GM21619 (cell line): ENCODE data around the gene KRTAP7-1.

ENCODE experiments used
- ATAC-seq: cut with Tn5 transposase; IDR thresholded peaks from one replicate; pipeline ENCODE4 v1.9.1; 2021; ENCODE audit not compliant: unreplicated experiment

Gene KRTAP7-1, protein sequence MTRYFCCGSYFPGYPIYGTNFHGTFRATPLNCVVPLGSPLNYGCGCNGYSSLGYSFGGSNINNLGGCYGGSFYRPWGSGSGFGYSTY

DNA sequence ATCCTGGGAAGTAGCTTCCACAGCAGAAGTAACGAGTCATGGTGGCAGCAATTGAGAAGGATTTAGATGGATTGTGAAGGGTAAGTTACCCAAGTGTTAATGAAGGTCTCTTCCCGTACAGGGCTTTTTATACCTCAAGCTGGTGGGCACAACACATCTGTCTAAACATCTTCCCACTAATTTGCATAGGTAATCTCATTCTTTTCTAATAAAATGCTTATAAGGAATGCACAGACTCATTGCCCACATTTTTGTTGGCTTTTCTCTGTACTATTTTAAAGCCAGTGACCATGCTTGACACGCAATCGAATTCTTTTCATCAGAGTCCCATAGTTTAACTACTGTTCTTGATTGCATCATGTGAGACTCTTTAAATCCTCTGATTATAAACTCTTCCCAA, at the start of gene KRTAP7-1:
Gene KRTAP7-1, minus strand, starts transcription at position 101 of the 400 bp plus-strand sequence. Its CDS starts 61 bp downstream, at position 40.
- no peak for ATAC-seq

- ATAC-seq = no peak
Observed at GRCh38 chr21:30874526-30874925, 45.0 kb upstream of the KRTAP7-1 start.

DNA sequence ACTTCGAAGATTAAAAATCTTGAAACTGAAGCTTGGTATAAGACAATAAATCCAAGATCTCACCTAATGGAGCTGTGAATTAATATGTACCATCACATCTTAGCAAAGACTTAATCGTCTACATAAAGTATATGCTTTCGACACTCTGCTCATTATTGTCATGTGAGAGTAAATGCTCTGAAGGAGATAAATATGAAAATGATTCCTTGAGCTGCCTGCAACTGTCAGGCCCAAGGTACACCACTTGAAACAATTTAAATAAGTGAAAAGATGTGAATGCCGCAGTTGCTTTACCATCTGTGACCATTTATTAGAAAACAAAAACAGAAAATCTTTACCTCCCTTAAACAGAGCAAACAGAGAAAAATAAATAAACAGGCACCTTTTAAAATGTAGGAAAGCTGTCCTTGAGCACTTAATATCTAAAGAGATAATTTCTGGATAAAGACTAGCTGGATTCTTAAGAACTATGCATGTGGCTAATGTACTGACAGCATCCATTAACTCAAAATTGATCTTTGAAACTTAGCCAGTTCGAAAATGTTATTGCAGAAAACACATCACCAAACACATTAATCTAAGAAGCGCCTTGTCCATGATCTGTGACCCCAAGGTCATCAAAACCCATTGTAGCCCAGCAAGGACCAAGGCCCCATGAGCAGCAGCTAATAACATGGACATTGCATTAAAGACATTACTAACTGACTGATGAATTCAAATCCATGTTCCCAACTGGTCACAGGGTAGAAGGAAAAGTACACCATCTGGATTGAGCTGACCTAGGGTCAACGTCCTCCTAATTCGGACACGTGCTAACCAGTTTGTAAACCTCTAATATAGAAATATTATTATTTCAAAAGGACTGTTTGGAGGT, 18.3 kb upstream of the KRTAP7-1 start:
- no peak for ATAC-seq

DNA sequence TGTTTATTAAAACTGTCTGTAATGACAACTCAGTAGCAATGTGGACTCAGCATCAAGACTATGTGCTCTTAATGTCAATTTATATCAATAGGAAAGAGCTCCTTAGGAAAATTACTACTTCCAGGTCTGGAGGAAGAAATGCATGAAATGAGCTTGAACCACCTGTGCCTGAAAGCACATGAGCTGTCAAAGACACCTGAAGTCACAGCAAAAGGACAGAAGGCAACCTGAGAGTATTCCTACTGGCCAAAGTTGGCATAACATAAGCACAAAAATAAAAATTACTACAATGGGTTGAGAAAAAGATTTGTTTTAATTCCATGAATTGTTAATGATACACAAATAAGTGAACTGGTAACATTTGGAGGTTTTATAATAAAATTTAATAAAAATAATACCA, 13.4 kb upstream of the KRTAP7-1 start:
- no peak for ATAC-seq

GRCh38 chr21:30839304-30839703, 9.7 kb upstream of the KRTAP7-1 start:
- no peak for ATAC-seq

DNA sequence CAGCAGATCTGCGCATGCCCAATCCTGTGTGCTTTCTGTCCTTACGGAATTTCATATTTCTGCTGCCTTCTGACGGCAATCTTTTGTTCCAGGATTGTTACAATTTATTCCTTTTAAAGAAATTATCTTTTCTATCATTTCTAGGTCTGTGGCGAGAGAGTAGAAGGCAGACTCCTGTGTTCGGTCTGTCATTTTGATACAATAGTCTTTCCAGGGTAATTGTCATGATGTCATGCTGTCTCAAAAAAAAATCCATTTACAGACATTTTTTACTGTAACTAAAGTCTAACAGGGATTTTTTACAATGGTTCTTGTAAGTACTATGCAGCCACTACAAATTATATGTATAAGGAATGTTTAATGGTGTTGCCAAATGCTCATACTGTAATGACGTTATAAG, 9.0 kb upstream of the KRTAP7-1 start:
- no peak for ATAC-seq

- no peak for ATAC-seq
Observed at GRCh38 chr21:30831194-30831765, 1.7 kb upstream of the KRTAP7-1 start.

DNA sequence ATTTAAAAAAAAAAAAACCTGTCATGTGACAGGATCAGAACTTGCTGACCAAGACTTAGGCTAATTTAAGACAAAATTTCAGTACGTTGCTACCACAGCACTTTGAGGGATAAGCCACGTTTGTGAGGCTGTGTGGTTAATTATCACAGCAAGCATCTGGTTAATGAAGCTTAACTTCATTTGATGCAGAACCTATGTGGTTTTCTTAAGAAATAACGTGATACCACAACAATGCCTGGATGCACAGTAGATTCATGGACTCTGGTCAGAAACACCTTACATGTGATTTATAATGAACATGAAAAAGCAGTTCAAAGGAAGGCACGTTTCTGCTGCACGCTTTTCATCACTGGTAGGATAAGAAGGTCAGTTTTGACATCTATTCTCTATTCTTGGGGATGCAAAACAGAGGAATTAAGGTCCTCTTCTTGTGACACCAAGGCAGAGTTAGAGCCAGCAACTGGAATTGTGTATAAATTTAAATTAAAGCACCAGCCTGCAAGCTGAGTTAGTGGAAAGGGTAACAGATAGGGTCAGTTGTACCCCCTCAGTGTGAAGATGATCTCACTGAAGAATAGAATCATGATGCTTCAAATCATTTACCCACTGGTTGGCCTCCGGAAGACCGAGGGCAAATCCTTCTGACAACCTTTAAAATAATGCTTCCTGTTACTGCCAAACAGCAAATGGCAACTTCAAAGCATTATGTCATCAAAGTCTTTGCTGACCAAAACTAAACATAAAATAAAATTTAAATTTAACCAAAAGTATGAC, 10.5 kb downstream of the KRTAP7-1 start:
- no peak for ATAC-seq

DNA sequence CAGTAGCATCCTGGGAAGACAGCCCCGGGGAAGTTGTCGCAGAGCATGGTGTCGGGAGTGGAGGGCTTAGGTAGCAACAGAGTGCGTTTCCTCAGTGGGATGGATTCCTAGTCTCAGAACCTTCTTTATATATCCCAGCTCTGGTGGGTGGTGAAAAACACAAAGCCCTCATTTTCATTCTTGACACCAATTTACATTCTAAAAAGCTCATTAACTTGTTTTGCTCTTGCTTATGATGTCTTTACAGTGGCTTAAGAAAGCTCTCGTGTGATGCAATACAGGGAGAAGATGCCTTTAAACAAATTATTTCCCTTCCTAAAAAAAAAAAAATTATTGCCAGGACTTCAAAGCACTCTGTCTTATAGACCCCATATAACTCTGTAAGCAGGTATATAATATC, 16.4 kb downstream of the KRTAP7-1 start, which contains the start of gene KRTAP8-1:
Gene KRTAP8-1, minus strand, starts transcription at position 101 of the 400 bp plus-strand sequence. Its CDS starts 54 bp downstream, at position 47.
- ATAC-seq = no peak

- ATAC-seq = no peak
Observed at GRCh38 chr21:30800605-30801004, 29.0 kb downstream of the KRTAP7-1 start.

DNA sequence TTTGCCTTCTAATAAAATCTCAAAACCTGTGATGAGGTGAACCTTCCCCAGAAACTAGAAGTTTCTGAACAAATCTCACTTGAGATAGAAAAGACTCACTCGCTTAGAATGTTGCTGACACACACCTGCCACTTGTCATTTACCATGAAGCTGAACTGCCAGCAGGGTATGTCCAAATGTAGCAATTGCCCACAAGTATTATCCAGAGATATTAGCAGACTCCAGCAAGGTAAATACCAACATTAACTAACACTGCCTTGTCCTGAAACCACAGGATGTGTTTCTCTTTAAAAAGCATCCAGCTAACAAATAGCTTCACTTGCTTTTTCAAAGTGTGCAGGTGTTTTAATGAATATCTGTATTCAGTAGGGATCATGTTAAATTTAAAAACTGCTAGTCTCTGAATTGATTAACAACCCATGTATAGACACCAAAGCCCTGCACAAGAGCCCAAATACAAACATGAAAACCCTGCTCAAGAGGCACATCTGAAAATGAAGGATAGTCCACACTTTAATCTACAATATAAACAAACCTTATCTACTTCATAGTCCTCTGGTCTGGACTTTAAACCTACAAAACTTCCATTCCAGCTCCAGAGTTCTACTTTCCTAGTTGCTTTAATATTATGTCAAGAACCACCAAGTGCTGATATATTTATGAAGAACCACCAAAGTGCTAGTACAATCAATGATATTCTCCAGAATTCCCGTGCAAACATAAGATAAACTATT, 35.8 kb downstream of the KRTAP7-1 start:
- ATAC-seq = no peak

GRCh38 chr21:30779249-30779648, 50.3 kb downstream of the KRTAP7-1 start:
- no peak for ATAC-seq
